GM18909 (cell line): ENCODE measurements around the gene MSX2.
"Not testable (repeated sequence)": the region's sequence is repeated elsewhere in the genome, so short reads cannot be mapped to it uniquely, and the experiment has no call there.

Experiments
- ATAC-seq: cut with Tn5 transposase; IDR thresholded peaks from one replicate; pipeline ENCODE4 v1.9.1; 2021; ENCODE audit warnings: mild to moderate bottlenecking; ENCODE audit not compliant: unreplicated experiment, poor library complexity

The MSX2 gene

DNA sequence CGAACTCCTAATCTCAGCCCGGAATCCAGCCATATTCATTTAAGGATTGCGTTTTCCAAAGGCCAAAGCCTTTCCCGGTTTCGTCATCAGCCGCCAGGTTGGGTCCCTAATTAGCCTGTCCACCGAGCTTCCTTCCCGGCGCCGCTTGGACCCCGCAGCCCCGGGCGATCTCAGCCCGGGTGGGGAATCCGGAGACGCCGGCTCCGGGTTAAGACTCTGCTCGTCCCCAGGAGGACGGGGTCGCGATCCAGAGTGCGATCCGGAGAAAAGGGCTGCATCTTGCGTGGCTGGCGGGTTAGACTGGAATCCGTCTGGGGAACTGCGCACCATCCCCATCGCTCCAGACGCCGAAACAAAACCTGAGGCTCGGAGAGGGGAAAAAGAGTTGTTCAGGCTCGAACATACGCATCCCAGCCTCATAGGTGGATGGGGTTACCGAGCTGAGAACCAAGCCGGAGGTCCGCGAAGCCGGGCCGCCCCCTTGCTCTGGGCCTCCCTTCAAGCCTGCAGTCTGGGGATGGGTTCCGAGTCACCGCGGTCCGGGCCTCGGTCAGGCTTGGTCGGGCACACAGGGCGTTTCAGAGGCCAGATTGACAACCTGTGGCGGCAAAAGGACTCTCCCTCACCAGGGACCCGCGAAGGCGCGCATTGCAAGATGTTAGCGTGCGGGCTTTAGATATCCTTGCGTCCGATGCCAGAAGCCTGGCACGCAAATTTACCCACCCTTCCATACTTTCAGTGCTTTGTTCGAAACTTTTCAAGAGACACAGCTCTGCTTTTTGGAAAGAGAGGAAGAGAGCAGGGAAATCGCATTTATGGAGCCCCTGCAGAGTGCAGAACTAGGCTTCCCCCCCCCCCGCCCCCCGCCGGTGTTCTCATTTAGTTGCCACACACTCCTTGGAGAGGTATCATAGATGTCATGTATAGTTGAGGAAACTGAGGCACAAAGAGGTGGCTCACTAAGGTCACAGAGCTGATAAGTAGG is 7.9 kb downstream of the MSX2 start:
- ATAC-seq, result no peak

DNA sequence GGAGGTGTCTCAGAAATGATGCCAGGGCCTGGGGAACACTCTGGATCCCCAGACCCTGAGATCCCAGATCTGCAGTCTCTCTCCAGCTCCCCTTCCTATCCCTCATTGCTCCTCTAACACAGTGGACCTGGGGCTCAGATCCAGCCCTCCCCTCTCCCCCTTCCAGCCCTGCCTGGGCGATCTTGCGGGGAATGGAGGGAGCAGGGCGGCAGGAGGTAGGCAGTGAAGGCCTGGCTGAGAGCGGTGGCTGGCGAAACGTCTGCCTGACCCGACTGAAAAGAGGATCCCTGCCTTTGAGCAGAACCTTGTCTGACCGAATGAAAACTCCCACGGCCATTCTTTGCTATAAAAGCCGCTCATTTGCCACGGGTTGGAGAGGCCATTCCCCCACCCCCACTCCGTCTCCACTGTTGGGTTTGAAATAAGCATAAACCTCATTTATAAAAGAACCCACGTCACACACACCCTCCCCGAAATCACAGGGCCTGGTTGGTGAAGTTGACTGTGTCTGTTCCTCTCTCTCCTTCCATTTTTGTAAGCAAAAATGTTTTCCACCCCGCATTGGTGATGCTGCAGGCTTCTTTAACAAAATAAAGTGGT is 8.8 kb downstream of the MSX2 start:
- no peak for ATAC-seq

DNA sequence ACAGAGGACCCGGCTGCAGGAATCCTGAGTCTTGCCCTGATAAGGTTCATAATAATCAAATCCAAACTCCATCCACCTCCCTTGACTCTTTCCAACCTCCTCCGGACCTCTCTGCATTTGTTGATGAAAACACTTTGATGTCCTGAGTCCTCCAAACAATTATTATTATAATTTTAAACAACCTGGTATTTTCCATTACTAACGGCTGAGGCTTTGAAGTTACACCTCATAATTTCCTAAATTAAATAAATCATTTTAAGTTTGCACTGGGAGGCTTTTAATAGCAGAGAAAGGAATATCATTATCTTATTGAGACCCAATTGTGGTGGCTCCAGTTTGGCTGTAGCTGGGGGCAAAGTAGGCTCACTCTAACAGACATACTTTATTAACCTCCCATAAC is 9.5 kb downstream of the MSX2 start:
- no peak for ATAC-seq

DNA sequence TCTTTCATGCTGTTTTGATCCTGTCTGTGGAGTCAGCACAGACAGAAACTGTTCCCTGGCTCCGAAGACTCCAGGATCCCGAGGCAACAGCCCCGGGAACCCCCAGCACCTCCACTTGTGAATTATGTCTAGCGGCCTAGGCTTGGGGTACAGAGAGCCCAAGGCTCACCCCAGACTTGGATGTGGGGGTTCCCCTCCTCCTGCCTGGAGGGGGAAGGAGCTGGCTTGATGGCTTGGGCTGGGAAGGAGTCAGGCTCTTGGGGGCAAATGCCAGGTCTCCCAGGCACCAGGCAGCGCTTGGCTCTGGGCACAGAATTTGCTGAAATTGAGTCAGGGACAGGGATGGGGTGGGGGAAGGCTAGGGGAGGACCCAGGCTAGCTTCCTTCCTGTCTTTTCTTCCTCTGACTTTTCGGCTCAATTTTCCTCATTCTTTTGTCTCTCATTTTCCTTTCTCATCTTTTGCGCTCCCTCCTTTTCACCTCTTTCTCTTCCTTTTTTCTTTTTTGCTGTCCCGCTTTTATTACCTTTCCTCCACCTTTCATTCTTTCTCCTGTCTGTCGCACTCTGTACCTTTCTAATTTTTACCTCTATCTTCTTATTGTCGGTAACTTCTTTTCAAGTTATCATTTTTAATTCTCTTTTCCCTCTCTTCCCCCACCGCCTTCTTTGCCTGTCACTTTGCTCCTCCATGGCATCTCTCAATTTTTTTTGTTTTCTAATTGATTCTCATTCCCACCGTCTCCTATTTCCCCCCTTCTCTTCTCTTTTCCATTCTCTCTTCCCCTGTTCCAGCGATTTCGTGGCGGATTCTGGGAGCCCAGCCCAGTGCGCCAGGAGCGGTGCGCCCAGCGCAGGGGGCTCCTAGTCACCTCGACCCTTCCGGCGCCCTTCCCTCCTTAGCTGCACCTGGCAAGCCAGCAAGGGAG is 10.5 kb downstream of the MSX2 start:
- no peak for ATAC-seq

DNA sequence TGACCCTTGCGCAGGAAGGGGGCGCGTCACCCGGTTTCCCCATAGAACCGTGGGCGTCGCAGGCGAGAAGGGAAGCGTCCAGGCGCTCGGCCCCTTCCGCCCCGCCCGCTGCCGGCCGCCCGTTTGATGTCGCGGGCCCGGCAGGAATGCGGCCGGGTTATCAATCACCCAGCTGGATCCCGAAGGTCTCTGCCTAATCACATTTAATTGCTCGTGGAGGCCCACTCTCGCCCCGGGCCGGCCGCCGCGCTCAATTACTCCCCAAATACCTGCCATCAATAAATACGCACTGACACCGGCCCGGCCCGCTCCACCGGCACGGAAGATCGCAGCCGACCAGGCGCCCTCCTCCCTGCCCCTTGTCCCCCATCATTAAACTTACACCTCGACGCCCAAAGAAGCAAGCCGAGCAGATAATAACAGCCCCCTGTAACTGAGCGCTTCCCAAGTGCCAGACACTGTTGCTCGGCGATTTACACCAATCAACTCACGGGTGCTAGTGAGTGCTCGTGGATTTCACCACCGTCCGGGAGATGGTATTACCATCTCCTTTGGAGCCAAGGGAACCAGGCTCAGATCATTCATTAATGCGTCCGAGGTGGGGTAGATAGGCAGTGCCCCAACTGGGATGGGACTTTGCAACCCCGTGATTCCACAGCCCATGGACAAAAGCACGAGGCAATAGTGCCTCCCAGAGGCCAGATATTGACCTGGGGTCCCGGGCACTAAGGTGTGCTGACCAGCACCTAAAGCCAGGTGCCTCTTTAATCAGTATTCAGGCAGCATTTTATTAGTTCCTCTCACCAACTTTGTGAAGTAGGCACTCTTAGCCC is 11.3 kb downstream of the MSX2 start:
- no peak for ATAC-seq

DNA sequence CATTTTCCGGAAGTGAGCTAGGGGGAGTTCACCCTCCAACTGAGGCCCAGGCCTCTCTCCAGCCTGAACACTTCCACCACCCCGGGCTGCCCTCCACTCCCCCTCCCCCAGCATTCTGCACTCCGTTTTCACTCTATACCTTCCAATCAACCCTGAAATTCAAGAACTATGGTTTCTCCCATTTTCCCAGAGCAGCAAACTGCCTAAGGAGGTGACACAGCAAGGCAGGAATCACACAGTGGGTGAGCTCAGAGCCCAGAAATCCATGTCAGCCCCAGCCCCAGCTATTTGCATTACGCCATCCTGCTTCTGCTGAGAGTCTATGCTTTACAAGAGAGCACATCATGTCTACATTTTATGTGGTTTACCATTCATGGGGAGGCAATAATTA is 11.9 kb downstream of the MSX2 start:
- ATAC-seq, result no peak

DNA sequence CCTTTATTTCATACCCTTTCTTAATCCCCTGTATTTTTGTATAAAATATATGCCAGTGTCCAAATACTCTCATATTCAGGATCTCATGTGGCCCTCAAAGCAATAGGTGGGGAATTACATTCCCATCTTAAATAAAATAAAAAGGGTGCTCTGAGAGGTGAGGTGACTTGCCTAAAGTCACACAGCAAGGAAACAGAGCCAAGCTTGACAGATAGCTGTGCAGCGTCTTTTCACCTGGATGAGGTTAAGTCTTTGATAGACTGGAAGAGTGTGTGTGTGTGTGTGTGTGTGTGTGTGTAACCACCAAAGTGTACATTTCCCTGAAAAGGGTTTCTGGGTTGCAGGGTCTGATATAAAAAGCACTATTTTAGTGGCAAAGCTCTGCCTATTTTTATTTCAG is 12.4 kb downstream of the MSX2 start:
- no peak for ATAC-seq

DNA sequence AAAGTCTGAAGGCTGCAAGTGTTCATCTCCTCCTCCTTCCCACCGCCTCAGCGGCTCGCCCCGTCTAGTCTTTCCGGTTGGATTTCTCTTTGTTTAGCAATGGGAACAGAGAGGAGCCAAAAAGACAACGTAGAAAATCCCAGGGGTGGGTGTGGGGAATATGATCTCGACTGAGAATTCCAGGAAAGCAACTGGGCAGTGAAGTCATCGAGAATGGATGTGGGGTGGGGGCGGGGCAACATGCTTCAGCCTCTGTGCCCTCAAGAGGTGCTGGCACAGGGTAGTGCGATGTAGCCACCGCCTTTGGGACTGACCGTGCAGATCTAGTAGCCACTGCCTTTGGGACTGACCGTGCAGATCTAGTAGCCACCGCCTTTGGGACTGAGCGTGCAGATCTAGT is 12.9 kb downstream of the MSX2 start:
- no peak for ATAC-seq

DNA sequence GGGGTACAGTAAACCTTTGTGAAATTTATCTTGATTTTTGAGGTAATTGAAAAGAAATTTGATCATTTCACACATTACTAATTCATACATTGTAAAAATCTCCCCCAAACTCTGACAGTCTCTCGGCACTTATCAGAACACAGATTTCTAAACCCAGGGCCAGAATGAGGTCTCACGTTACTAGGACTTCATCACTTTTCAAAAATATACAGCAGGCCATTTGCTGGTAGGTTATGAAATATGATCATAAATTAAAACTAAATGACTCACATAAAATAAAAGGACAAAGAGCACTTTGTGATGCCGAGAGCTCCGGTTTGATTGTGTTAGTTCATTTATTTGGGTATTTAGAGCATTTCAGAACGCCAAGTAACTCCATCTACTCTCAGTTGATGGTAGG is 17.0 kb downstream of the MSX2 start:
- no peak for ATAC-seq

DNA sequence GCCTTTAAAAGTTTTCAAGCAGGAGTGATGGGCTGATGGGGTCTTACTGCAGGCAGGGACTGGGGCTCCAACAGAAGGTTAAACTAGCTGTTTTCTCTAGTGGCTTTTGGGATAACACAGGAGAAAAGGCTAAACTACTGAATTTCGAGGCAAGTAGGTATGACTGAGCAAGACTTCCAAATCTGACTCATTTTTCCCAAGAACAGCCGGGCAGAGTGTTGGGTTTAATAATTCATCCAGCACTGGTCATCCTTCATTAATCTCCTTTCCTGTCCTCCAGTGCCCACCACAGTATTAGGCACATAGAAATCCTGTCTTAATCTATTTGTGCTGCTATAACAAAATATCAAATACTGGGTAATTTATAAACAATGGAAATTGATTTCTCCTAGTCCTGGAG is 20.5 kb downstream of the MSX2 start:
- ATAC-seq, result no peak

DNA sequence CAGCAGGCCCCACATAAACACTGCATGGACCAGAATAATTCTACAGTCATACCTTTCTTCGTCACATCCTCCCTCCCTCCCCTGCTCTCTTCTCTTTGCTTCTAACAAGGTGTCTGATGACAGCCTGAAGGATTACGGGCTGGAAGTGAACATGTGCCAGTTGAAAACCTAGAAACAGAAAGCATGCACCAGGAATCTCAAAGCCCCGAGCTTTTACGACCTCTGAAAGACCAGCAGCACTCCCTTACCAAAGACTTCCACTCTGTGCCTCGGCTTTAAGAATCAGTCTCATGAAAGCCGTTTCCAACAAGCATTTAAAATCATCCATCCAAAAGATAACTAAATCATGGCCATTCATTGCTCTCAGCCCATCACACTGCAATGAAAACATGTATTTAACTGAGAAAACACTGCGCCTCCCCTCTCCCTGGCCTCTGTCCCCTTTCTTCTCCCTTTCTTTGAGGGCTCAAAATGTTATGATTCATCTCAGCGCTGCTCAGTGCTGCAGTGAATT is 21.3 kb downstream of the MSX2 start:
- ATAC-seq, result no peak

DNA sequence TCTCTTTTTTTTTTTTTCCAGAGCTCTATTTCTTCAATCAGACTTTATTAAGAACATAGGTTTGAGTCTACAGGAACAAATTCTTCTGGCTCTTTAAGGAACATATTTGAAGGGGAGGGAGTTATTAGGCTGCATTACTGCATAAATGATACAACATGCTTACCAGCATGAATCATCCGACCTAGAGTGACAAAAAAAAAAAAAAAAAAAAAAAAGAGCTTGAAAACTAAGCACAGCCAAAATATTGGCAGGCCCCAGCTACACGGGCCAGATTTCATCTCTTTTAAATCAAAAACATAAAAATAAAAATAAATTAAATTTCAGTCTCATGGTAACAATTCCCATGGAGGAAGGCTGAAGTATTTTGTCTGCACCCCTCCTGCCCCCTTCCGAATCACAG is 26.3 kb downstream of the MSX2 start:
- ATAC-seq, result no peak

DNA sequence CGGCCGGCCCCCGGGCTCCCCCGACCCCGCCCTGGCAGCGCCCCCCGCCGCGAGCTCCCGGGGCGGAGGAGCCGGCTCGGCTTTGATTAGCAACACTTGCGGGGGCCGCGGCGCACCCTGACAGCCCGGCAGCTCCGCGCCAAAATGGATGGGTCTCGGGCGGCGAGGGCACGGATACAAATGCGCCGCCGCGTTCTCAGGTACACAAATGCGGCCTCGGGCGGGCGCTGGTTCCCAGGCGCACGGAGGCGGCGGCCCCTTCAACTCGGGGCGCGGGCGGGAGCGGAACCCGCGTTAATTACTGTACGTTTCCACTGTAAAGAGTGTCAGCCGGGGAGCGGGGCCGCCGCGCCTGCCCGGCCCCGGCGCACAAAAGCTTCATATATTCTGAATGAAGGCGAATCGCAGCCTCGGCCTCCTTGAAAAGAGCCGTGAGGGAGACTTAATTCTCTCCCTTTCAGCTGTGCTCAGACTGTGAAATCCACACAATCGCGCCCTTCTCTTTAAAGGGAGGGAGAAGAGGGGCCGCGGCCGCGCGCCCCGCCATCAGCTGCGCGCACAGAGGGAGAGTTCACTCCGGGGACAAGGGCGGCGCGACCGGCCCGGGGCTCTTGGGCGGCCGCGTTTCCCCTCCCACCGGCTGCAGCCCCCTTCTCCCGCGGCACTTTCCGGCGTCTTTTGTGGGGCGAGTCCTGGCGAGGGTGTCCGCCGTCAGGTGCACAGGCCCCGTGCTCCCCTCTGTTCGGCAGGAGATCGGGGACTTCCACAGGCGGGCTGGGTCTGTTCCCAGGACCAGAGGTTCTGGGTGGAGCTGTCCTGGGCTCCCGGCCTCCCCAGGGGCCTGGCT is 27.0 kb downstream of the MSX2 start:
- no peak for ATAC-seq

DNA sequence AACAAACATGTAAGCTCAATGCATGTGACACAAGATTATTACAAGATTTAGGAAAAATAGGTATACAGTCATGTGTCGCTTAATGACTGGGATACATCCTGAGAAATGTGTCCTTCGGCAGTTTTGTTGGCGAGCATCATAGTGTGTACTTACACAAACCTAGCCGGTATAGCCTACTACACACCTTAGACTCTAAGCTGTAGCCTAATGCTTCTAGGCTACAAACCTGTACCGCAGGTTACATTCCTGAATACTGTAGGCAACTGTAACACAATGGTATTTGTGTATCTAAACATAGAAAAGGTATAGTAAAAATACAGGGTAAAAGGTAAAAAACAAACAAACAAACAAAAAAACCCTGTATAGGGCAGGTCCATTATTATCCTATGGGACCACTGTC is 27.7 kb downstream of the MSX2 start:
- no peak for ATAC-seq

DNA sequence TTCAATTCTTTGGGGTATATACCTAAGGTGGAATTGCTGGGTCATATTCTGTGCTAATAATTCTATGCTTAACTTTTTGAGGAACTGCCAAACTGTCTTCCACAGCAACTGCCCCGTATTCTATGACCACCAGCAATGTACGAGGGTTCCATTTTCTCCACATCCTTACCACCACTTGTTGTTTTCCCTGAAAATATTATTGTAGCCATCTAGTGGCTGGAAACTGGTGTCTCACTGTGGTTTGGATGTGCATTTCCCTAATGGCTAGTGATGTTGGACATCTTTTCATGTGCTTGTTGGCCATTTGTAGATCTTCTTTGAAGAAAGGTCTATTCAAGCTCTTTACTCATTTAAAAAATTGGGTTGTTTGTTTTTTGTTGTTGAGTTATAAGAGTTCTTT is 30.7 kb downstream of the MSX2 start:
- no peak for ATAC-seq

DNA sequence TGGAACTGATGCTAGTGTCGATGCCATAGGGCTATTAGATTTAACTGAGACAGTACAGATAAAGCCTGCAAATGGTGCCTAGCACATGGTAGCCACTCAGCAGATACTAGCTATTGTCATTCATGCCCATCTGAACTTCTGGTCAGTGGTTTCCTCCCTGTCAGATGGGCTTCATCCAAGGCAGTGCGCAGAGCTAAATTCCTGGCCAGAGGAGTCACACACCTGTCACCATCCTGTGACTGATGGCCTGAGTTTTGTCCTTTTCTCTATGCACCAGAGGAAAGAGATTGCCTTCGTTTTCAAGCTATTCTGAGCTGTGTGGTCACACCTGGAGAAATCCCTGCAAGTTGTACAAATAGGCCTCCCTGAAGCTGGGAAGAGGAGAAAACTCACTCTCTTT is 34.7 kb downstream of the MSX2 start:
- ATAC-seq, result no peak

DNA sequence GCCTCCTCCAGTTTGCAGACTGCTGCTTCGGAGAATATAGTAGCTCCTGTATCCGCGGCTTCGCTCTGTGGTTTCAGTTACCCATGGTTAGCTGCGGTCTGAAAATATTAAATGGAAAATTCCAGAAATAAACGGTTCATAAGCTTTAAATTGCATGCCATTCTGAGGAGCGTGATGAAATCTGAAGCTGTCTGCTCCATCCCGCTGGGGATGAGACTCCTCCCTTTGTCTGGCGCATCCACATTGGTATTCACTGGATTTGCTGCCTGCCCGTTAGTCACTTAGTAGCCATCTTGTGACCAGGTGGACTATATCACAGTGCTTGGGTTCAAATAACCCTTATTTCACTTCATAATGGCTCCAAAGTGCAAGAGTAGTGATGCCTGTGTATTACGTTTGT is 36.3 kb downstream of the MSX2 start:
- no peak for ATAC-seq

DNA sequence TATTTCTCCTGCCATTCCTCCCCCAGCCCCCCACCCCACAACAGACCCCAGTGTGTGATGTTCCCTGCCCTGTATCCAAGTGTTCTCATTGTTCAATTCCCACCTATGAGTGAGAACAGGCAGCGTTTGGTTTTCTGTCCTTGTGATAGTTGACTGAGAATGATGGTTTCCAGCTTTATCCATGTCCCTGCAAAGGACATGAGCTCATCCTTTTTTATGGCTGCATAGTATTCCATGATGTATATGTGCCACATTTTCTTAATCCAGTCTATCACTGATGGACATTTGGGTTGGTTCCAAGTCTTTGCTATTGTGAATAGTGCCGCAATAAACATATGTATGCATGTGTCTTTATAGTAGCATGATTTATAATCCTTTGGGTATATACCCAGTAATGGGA is 37.0 kb downstream of the MSX2 start:
- not testable (repeated sequence) for ATAC-seq

DNA sequence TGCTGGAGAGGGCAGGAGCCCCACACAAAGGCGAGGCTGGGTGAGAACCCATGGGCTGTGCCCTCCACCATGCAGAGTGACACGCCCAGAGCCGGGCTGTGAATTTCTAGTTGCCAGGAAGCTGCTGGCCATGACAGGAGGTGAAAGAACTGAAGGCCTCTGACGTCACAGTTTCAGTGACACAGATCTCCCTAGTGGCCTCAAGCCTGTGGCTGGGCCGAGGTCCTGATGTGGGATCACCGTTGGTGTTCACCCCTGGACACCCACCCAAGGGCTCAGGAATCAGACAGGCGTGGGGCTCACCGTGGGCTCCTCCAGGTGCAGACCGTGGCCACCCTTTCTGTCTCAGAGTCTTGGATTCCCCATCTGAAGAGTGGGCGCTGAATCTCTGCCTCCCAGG is 39.9 kb downstream of the MSX2 start:
- no peak for ATAC-seq
